ENCODE results near the gene C14orf132. TPM values are rescaled to one million over a fixed set of nuclear protein-coding genes. Genes with fewer than 3 reads are reported as not detected.

C14orf132 gene
- total RNA-seq, 4 donors from 2014 or later = 28.3 to 78.3 (median 59.2) TPM

- no peak for DNase-seq (ENCODE audit: extremely low spot score)
- no peak overlapping the region for H3K4me3 ChIP-seq
- H3K4me1 ChIP-seq = peaks cover 10 to 20% (median 15%) of the 10 kb centered on the region in 4 donors
- no peaks in the 10 kb centered on the region for H3K9me3 ChIP-seq
- TF ChIP-seq EP300 (IDR thresholded peaks at IDR 0.05) = no peak
- TF ChIP-seq, protein P1, sequence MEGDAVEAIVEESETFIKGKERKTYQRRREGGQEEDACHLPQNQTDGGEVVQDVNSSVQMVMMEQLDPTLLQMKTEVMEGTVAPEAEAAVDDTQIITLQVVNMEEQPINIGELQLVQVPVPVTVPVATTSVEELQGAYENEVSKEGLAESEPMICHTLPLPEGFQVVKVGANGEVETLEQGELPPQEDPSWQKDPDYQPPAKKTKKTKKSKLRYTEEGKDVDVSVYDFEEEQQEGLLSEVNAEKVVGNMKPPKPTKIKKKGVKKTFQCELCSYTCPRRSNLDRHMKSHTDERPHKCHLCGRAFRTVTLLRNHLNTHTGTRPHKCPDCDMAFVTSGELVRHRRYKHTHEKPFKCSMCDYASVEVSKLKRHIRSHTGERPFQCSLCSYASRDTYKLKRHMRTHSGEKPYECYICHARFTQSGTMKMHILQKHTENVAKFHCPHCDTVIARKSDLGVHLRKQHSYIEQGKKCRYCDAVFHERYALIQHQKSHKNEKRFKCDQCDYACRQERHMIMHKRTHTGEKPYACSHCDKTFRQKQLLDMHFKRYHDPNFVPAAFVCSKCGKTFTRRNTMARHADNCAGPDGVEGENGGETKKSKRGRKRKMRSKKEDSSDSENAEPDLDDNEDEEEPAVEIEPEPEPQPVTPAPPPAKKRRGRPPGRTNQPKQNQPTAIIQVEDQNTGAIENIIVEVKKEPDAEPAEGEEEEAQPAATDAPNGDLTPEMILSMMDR (IDR thresholded peaks at IDR 0.05) = no peak
- TF ChIP-seq POLR2AphosphoS5 (IDR thresholded peaks at IDR 0.05) = no peak
- no peak for TF ChIP-seq POLR2A (IDR thresholded peaks at IDR 0.05; ENCODE audit: low read depth)
- H3K27ac ChIP-seq (replicated peaks in 1 of 4) = no peak overlapping the region
- no peaks in the 10 kb centered on the region for H3K27me3 ChIP-seq
- H3K36me3 ChIP-seq = peaks cover 5 to 40% (median 26%) of the 10 kb centered on the region in 4 donors
- intact Hi-C loops (cut with DNase I) = no loop called here
- WGBS = 91% methylated on average over 8 of the region's 8 CpGs
Observed at GRCh38 chr14:96088481-96088880, 49.3 kb downstream of the C14orf132 start.

DNA sequence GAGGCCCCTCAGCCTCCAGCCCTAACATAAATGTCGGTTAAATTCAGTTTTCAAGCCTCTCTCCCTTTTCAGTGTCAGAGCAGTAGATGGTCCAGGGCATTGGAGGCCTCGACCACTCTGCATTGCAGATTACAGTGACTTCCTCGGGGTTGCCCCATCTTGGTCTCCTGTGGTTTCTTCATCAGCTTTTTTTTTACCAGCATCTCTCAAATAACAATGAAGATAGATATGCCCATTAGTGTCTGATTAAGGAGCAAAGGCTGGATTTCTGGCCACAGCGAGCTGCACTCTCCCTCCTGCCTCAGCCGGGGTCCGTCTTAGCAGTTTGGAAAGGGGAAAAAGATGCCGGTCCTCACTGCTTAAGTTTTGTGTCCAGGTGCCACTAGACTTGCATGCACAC is 49.7 kb downstream of the C14orf132 start:
- DNase-seq (ENCODE audit: extremely low spot score) = no peak

GRCh38 chr14:96089401-96089800 is 50.2 kb downstream of the C14orf132 start:
- DNase-seq (ENCODE audit: extremely low spot score) = no peak
- H3K36me3 ChIP-seq = peaks cover 5 to 40% (median 26%) of the 10 kb centered on the region in 4 donors
- peaks cover 10 to 20% (median 15%) of the 10 kb centered on the region in 4 donors for H3K4me1 ChIP-seq
- no peaks in the 10 kb centered on the region for H3K27me3 ChIP-seq
- intact Hi-C loops (cut with DNase I) = no loop called here
- TF ChIP-seq, protein P1 (IDR thresholded peaks at IDR 0.05) = no peak
- TF ChIP-seq POLR2AphosphoS5 (IDR thresholded peaks at IDR 0.05) (no peak), EP300 (IDR thresholded peaks at IDR 0.05) (no peak), POLR2A (IDR thresholded peaks at IDR 0.05; ENCODE audit: low read depth) (no peak)
- no peak overlapping the region for H3K4me3 ChIP-seq
- 96% methylated on average over 4 of the region's 4 CpGs for WGBS
- no peaks in the 10 kb centered on the region for H3K9me3 ChIP-seq
- no peak overlapping the region for H3K27ac ChIP-seq (replicated peaks in 1 of 4)

More for the DNA sequence above, 49.7 kb downstream of the C14orf132 start:
- intact Hi-C loops (cut with DNase I) = no loop called here
- Histone ChIP-seq H3K9me3 (no peaks in the 10 kb centered on the region), H3K4me3 (no peak overlapping the region), H3K27me3 (no peaks in the 10 kb centered on the region), H3K36me3 (peaks cover 5 to 40% (median 26%) of the 10 kb centered on the region in 4 donors), H3K27ac (replicated peaks in 1 of 4) (no peak overlapping the region), H3K4me1 (peaks cover 10 to 20% (median 15%) of the 10 kb centered on the region in 4 donors)
- 96% methylated on average over 7 of the region's 7 CpGs for WGBS
- TF ChIP-seq POLR2A (IDR thresholded peaks at IDR 0.05; ENCODE audit: low read depth) (no peak), POLR2AphosphoS5 (IDR thresholded peaks at IDR 0.05) (no peak), EP300 (IDR thresholded peaks at IDR 0.05) (no peak)
- TF ChIP-seq, protein P1 (IDR thresholded peaks at IDR 0.05) = no peak

- intact Hi-C loops (cut with DNase I) = loop anchor here (10.0 kb wide), 1 partner anchor 526 kb away; no protein-coding TSS in a partner anchor
- TF ChIP-seq EP300 (IDR thresholded peaks at IDR 0.05) = no peak
- TF ChIP-seq, protein P1 (IDR thresholded peaks at IDR 0.05) = no peak
- H3K4me1 ChIP-seq = peaks cover 10 to 24% (median 21%) of the 10 kb centered on the region in 4 donors
- H3K36me3 ChIP-seq = peaks cover 5 to 40% (median 26%) of the 10 kb centered on the region in 4 donors
- no peak overlapping the region for H3K27ac ChIP-seq (replicated peaks in 1 of 4)
- DNase-seq (ENCODE audit: extremely low spot score) = no peak
- no peak overlapping the region for H3K4me3 ChIP-seq
- WGBS = 45% methylated on average over 12 of the region's 12 CpGs
- H3K27me3 ChIP-seq = no peaks in the 10 kb centered on the region
- no peaks in the 10 kb centered on the region for H3K9me3 ChIP-seq
Observed at GRCh38 chr14:96090441-96091148, 51.4 kb downstream of the C14orf132 start.

All from esophagus muscularis mucosa (tissue), 4 donors.